GM13976 (cell line): ENCODE results near the gene KRT40.

ENCODE experiments used
- DNase-seq: peaks from one replicate; pipeline ENCODE4 v3.0.0; 2012; ENCODE audit warnings: low spot score
- in situ Hi-C: fragments of 300-500 bp; cut with MboI; formaldehyde crosslinking; loops from one replicate; pipeline ENCODE4 v1.12.0; 2022; ENCODE audit warnings: low sequenced_read_pairs, mixed read lengths, inconsistent platforms; ENCODE audit not compliant: unreplicated experiment
- TF ChIP-seq, protein P1 (sequence below): IDR thresholded peaks from 2 replicates; pipeline ENCODE4 v1.5.1; 2012; ENCODE audit warnings: borderline replicate concordance, mild to moderate bottlenecking; ENCODE audit not compliant: insufficient read depth; ENCODE audit errors: extremely low read depth, missing control alignments, control extremely low read depth

KRT40 gene

DNA sequence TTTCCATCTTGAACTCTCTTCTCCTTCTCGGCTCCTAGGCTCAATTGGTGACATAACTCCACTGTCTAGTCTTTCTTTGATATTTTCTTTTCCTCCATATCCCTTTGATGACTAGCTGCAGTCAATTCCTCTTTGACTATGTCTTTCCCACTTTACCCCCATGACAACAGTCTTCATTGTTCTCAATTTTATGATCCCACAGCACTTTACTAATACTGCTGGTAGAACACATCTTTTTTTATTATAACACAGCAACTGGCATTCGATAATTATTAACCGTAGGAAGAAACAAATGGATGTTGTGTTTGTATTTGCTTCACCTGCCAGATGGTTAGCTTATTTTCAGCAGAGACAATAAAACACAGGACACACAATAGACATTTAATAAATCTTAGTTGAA, 8.5 kb upstream of the KRT40 start:
- TF ChIP-seq, protein P1, sequence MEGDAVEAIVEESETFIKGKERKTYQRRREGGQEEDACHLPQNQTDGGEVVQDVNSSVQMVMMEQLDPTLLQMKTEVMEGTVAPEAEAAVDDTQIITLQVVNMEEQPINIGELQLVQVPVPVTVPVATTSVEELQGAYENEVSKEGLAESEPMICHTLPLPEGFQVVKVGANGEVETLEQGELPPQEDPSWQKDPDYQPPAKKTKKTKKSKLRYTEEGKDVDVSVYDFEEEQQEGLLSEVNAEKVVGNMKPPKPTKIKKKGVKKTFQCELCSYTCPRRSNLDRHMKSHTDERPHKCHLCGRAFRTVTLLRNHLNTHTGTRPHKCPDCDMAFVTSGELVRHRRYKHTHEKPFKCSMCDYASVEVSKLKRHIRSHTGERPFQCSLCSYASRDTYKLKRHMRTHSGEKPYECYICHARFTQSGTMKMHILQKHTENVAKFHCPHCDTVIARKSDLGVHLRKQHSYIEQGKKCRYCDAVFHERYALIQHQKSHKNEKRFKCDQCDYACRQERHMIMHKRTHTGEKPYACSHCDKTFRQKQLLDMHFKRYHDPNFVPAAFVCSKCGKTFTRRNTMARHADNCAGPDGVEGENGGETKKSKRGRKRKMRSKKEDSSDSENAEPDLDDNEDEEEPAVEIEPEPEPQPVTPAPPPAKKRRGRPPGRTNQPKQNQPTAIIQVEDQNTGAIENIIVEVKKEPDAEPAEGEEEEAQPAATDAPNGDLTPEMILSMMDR = no peak
- in situ Hi-C loops = no loop called here
- DNase-seq = no peak

DNA sequence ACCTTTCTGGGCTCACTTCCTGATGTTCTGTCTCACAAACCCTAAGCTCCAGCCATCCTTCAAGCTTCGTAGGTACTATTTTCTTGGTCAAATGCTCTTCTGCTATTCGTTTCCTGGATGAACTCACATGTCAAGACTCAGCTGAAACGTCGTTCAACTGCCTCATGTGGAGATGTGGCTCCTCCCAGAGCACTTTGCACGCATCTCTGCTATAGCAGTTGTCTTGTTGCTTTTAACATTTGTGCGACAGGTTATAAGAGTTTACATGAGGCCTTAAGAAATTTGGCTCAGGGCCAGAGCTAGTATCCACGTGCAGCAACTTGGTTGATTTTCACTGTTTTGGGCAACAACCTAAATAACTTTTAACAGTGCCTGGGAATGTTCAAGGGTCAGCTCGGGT, 2.8 kb upstream of the KRT40 start:
- no peak for DNase-seq
- TF ChIP-seq, protein P1 = no peak
- in situ Hi-C loops = no loop called here

DNA sequence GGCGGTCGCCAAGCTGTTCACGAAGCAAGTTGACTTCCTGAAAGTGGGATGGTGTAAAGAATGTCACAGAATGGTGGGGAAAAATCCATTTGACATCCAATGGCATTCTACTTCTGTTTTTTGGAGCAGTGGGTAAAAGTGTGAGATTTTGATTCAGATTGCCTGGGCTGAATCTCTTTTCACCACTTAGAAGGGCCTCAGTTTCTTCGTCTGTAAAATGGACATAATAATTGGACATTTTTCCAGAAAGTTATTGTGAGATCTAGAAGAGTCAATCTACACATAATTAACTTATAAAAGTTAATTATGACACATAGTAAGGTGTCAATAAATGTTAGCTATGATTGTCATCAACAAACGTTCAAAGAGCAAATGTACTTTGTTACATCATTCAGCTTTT, 3.0 kb downstream of the KRT40 start:
- TF ChIP-seq, protein P1 = no peak
- in situ Hi-C loops = no loop called here
- DNase-seq = no peak

DNA sequence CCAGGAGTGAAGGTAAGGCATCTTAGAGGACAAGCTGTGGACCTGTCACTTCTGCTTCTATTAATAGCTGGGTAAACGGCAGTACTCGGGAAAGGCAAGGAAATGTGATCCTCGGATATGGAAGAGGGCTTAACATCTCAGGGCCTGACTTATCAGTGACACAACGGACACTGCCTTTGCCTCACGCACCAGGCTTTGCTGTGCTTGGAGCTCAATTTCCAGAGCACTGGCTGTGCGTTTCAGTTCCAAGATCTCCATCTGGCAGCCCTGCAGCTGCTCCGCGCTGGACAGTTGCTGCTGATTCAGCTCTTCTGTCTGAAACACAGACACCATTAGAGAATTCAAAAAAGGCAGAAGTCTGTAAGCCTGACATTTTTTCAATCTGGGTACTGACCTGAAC, 3.5 kb downstream of the KRT40 start:
- no peak for DNase-seq
- TF ChIP-seq, protein P1 = no peak
- in situ Hi-C loops = no loop called here

DNA sequence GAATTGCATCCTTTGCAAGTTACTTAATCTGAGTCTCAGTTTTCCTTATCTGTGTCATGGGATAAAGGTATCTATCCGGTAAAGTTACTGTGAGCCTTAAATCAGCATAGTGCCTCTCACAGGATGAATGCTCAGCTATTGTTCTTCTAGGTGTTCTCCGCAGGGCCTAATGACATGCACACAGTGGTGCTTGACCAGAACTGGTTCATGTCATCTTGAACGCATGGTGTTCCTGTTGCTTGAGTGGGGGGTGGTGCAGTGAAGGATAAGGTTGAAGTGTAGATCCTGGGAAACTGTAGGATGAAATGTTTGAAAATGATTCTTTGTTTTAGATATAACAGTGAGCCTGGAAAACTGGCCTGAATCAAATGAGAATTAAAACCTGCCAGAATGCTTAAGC, 4.0 kb downstream of the KRT40 start:
- in situ Hi-C loops = no loop called here
- DNase-seq = no peak
- TF ChIP-seq, protein P1 = no peak

DNA sequence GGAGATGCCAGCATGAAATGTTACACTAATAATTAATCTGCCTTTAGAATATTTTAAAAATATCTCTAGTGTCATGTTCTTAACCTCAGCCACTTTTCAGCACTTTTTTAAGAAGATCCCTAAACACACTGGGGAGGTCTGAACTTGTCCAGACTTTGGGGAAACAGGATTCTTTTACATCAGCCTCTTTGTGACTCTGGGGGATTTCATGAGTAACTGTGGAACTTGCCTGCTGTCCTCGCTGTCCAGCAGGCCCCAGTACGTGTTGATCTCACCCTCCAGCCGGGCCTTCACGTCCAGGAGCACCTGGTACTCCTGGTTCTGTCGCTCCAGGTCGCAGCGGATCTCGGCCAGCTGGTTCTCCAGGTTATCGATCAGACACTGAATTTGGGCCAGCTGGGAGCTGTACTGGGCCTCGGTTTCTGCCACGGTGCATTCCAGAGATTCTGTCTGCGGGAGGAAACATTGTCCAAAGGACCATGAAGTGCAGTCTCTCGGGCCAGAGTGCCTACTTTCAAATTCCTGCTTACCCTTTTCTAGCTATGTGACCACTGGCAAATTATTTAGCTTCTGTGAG, 5.5 kb downstream of the KRT40 start:
- TF ChIP-seq, protein P1 = no peak
- in situ Hi-C loops = no loop called here

More for the DNA sequence above, 5.5 kb downstream of the KRT40 start:
- no peak for DNase-seq
